PC-9 (cell line): ENCODE measurements around the gene C2orf69. TPM values are rescaled to one million over a fixed set of nuclear protein-coding genes. Genes with fewer than 3 reads are reported as not detected.

Experiments used
- BruUV-seq: library from RNA; stranded (reverse); fragments of 400-500 nt; replicated peaks from 2 replicates; lab custom pipeline; 2021; lab: Mats Ljungman, UMichigan
- CTCF ChIA-PET: fragments of 300-600 bp; sonication (Branson Sonifier 250); formaldehyde crosslinking; loops from one replicate; lab custom pipeline; 2022; ENCODE audit warnings: antibody characterized with exemption; lab: Charles Lee
- POLR2A ChIA-PET: fragments of 300-600 bp; sonication (Branson Sonifier 250); formaldehyde crosslinking; loops from one replicate; lab custom pipeline; 2022; ENCODE audit warnings: antibody characterized with exemption; ENCODE audit not compliant: unreplicated experiment; lab: Charles Lee
- DNase-seq, 2 experiments: peaks; one replicate each; pipeline versions ENCODE4 v3.0.0 to v3.0.0-alpha.2; 2015 to 2022; ENCODE audit warnings: mixed read lengths in 1 of 2
- H2AFZ ChIP-seq: fragments of 200-600 bp; sonication (generic); 2 replicates; pipeline ENCODE4 v1.8.1; 2017; ENCODE audit warnings: antibody characterized with exemption
- H3F3A ChIP-seq: fragments of 200-600 bp; sonication (generic); 2 replicates; pipeline ENCODE4 v1.8.1; 2017; ENCODE audit warnings: antibody characterized with exemption, mild to moderate bottlenecking, low read depth; ENCODE audit not compliant: insufficient read depth
- H3K27ac ChIP-seq: fragments of 200-600 bp; sonication (generic); 2 replicates; pipeline ENCODE4 v1.6.1; 2016; ENCODE audit warnings: mixed run types
- H3K27me3 ChIP-seq: fragments of 200-600 bp; sonication (generic); 2 replicates; pipeline ENCODE4 v1.6.1; 2016; ENCODE audit warnings: low read depth, mixed run types; ENCODE audit not compliant: insufficient read depth
- H3K36me3 ChIP-seq: fragments of 200-600 bp; sonication (generic); 2 replicates; pipeline ENCODE4 v1.6.1; 2016; ENCODE audit warnings: low read depth, mixed run types
- H3K4me1 ChIP-seq: fragments of 200-600 bp; sonication (generic); replicated peaks from 2 replicates; pipeline ENCODE4 v1.6.1; 2016; ENCODE audit warnings: mixed run types; ENCODE audit not compliant: insufficient read depth
- H3K4me2 ChIP-seq: fragments of 200-600 bp; sonication (generic); 2 replicates; pipeline ENCODE4 v1.6.1; 2017; ENCODE audit warnings: mixed run types
- H3K4me3 ChIP-seq: fragments of 200-600 bp; sonication (generic); 2 replicates; pipeline ENCODE4 v1.6.1; 2016; ENCODE audit warnings: mixed run types
- H3K79me2 ChIP-seq: fragments of 200-600 bp; sonication (generic); 2 replicates; pipeline ENCODE4 v1.6.1; 2017; ENCODE audit warnings: low read depth, mixed run types
- H3K9me2 ChIP-seq: fragments of 200-600 bp; sonication (generic); 2 replicates; pipeline ENCODE4 v1.8.1; 2017; ENCODE audit warnings: mild to moderate bottlenecking; ENCODE audit not compliant: insufficient read depth
- H3K9me3 ChIP-seq: fragments of 200-600 bp; sonication (generic); 2 replicates; pipeline ENCODE4 v1.8.1; 2016; ENCODE audit warnings: low read depth; ENCODE audit not compliant: insufficient read depth
- H4K20me1 ChIP-seq: fragments of 200-600 bp; sonication (generic); 2 replicates; pipeline ENCODE4 v1.8.1; 2017; ENCODE audit not compliant: insufficient read depth
- CTCF ChIP-seq: fragments of 200-600 bp; sonication (generic); conservative IDR thresholded peaks from 2 replicates; pipeline ENCODE4 v1.6.1; 2017; ENCODE audit warnings: mixed run types, antibody characterized with exemption, mild to moderate bottlenecking, moderate library complexity
- EZH2 ChIP-seq: fragments of 200-600 bp; sonication (generic); IDR thresholded peaks from 2 replicates; pipeline ENCODE4 v1.8.0; 2017; ENCODE audit warnings: antibody characterized with exemption, low read depth
- intact Hi-C: fragments of 100-400 bp; cut with micrococcal nuclease; formaldehyde crosslinking; loops from one replicate; pipeline ENCODE4 v1.10.0; 2022; ENCODE audit not compliant: unreplicated experiment
- total RNA-seq: library from RNA; stranded (reverse); gene quantifications from 2 replicates; pipeline ENCODE4 v1.2.3, GENCODE V29; 2021

Gene C2orf69
- total RNA-seq, 1 experiment from 2014 or later = 14.1 TPM

GRCh38 chr2:199903111-199903510 lies 8.0 kb upstream of the C2orf69 start:
- BruUV-seq = no TSS peak
- no peaks in the 10 kb centered on the region for H3K9me3 ChIP-seq
- ChIA-PET CTCF (no interaction called here), POLR2A (no interaction called here)
- no peaks in the 10 kb centered on the region for H3K36me3 ChIP-seq
- no peaks in the 10 kb centered on the region for H3K27me3 ChIP-seq
- no peak overlapping the region for H3K27ac ChIP-seq
- intact Hi-C loops = no loop called here
- no peak overlapping the region for H3K4me2 ChIP-seq
- no peaks in the 10 kb centered on the region for H3F3A ChIP-seq
- no peak for TF ChIP-seq CTCF
- TF ChIP-seq EZH2 = no peak
- H4K20me1 ChIP-seq = no peaks in the 10 kb centered on the region
- H3K9me2 ChIP-seq = no peaks in the 10 kb centered on the region
- no peak for DNase-seq
- no peaks in the 10 kb centered on the region for H3K4me1 ChIP-seq
- H3K4me3 ChIP-seq = no peak overlapping the region
- H3K79me2 ChIP-seq = no peaks in the 10 kb centered on the region
- H2AFZ ChIP-seq = no peak overlapping the region

GRCh38 chr2:199907008-199907714 lies 3.9 kb upstream of the C2orf69 start:
- peaks cover 7% of the 10 kb centered on the region; the same call in 1 of the 2 replicates for H3K4me1 ChIP-seq
- ChIA-PET CTCF (no interaction called here), POLR2A (no interaction called here)
- peaks cover 10% of the 10 kb centered on the region for H3K79me2 ChIP-seq
- H3K9me2 ChIP-seq = no peaks in the 10 kb centered on the region
- no peaks in the 10 kb centered on the region for H3K27me3 ChIP-seq
- H3F3A ChIP-seq = peaks cover 9% of the 10 kb centered on the region
- H3K4me3 ChIP-seq = no peak overlapping the region
- H3K9me3 ChIP-seq = no peaks in the 10 kb centered on the region
- no peak overlapping the region for H3K4me2 ChIP-seq
- no peak overlapping the region for H3K27ac ChIP-seq
- H2AFZ ChIP-seq = no peak overlapping the region
- DNase-seq = no peak
- H4K20me1 ChIP-seq = no peaks in the 10 kb centered on the region
- no peak for TF ChIP-seq CTCF
- TF ChIP-seq EZH2 = no peak
- intact Hi-C loops = no loop called here
- no peaks in the 10 kb centered on the region for H3K36me3 ChIP-seq
- BruUV-seq = no TSS peak

DNA sequence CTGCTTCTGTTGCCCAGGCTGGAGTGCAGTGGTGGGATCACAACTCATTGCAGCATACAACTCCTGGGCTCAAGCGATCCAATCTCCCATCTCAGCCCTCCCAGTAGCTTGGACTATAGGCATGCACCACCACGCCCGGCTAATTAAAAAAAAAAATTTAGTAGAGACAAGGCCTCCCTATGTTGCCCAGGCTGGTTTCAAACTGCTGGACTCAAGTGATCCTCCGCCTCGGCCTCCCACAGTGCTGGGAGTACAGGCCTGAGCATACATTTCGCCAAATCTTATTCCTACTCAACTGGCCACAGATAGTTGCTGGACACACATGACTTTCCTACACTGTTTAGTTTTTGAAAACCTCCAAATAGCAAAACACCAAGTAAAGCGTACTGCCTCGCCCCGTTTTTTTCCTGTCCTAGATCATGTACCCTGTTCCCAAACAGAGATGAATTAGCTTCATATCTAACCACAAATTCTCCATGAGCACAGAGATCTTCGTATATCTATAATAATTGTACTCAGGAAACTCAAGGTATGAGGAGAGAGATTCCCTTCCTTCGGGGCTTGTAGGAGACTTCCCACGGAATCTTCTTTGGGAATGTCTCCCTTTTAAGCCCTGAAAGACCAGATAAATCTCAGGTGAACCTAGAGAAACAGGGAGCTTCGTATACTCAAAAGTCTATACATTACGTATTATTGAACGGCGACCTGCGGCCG lies 598 bp upstream of the C2orf69 start:
- DNase-seq = no peak
- Histone ChIP-seq H3K27ac (peak overlapping the region; percentile 58), H3K4me1 (peaks cover 28% of the 10 kb centered on the region), H3F3A (peaks cover 9% of the 10 kb centered on the region), H3K9me3 (no peaks in the 10 kb centered on the region), H3K4me3 (peak overlapping the region; percentile 94), H2AFZ (peak overlapping the region; percentile 94), H3K36me3 (peaks cover 3% of the 10 kb centered on the region; the same call in 1 of the 2 replicates), H3K9me2 (no peaks in the 10 kb centered on the region), H3K27me3 (no peaks in the 10 kb centered on the region), H3K4me2 (peak overlapping the region; percentile 87), H3K79me2 (peaks cover 38% of the 10 kb centered on the region), H4K20me1 (peaks cover 4% of the 10 kb centered on the region; the same call in 1 of the 2 replicates)
- TSS peak; percentile 88 for BruUV-seq
- intact Hi-C loops = loop anchor here (10.0 kb wide), 1 partner anchor 456 kb away; the partner anchor contains the start of gene SATB2
- ChIA-PET CTCF (no interaction called here), POLR2A (interaction anchor here (0.6 to 0.9 kb wide), 4 partner anchors 35 to 989 kb away, joined by 3 to 6 read pairs (median 5); no protein-coding TSS in a partner anchor)
- TF ChIP-seq CTCF (no peak), EZH2 (no peak)
